Lung (tissue), 12 donors: Measurements from ENCODE around the gene IRGQ. TPM values are rescaled to one million over a fixed set of nuclear protein-coding genes. Genes with fewer than 3 reads are reported as not detected.

ENCODE experiments used
- ATAC-seq: fragments of 200-7000 bp; cut with Tn5 transposase; one replicate; pipeline ENCODE4 v1.9.1; 2020; ENCODE audit warnings: moderate number of reproducible peaks; ENCODE audit not compliant: insufficient read depth, low FRiP score
- DNase-seq, 3 donors: peaks; one replicate each; pipeline ENCODE4 v3.0.0-alpha.2; 2013 to 2017
- H3K27ac ChIP-seq, 2 donors: one replicate each; pipeline ENCODE4 v1.5.1; 2013; ENCODE audit warnings: mild to moderate bottlenecking in 2 of 2, moderate library complexity in 2 of 2, control low read depth in 1 of 2, inconsistent platforms in 1 of 2, low read depth in 1 of 2, low read length in 1 of 2
- H3K27me3 ChIP-seq, 3 donors: one replicate each; pipeline ENCODE4 v1.5.1; 2013; ENCODE audit warnings: low read length in 2 of 3; ENCODE audit not compliant: control insufficient read depth in 3 of 3, insufficient read depth in 3 of 3
- H3K36me3 ChIP-seq, 4 donors: one replicate each; pipeline ENCODE4 v1.5.1; 2013; ENCODE audit warnings: low read length in 4 of 4, mild to moderate bottlenecking in 1 of 4, moderate library complexity in 1 of 4; ENCODE audit not compliant: control insufficient read depth in 4 of 4, insufficient read depth in 4 of 4
- H3K4me1 ChIP-seq, 5 donors: one replicate each; pipeline ENCODE4 v1.5.1; 2013; ENCODE audit warnings: low read length in 5 of 5, mild to moderate bottlenecking in 2 of 5, moderate library complexity in 1 of 5; ENCODE audit not compliant: control insufficient read depth in 5 of 5, insufficient read depth in 5 of 5
- H3K4me3 ChIP-seq: one replicate; pipeline ENCODE4 v1.5.1; 2013; ENCODE audit warnings: mild to moderate bottlenecking, control low read depth, moderate library complexity
- H3K9ac ChIP-seq, 2 donors: one replicate each; pipeline ENCODE4 v1.5.1; 2013; ENCODE audit warnings: low read length in 2 of 2, control low read depth in 1 of 2; ENCODE audit not compliant: insufficient read depth in 1 of 2
- H3K9me3 ChIP-seq, 4 donors: one replicate each; pipeline ENCODE4 v1.5.1; 2013; ENCODE audit warnings: low read length in 3 of 4, mild to moderate bottlenecking in 1 of 4, moderate library complexity in 1 of 4; ENCODE audit not compliant: control insufficient read depth in 4 of 4, insufficient read depth in 3 of 4
- CTCF ChIP-seq: IDR thresholded peaks from 2 replicates; pipeline ENCODE4 v1.5.1; 2012; ENCODE audit warnings: mild to moderate bottlenecking; ENCODE audit errors: control extremely low read depth, extremely low read depth
- WGBS, 2 donors: extraction: QIAGEN DNeasy Blood & Tissue Kit; methylation state at CpG; one replicate each; pipeline ENCODE4 v1.1.7; 2013; 5-methylcytosine and 5-hydroxymethylcytosine counted together
- polyA plus RNA-seq, 2 donors: library from polyadenylated mRNA; stranded (reverse); fragments of 200-250 nt; gene quantifications; one replicate each; pipeline ENCODE4 v1.2.1, GENCODE V29; 2013
- total RNA-seq, 2 donors: library from RNA; depleted of rRNA in 1 of 2; stranded (reverse); fragments of >200 nt in 1 of 2; gene quantifications; one replicate each; pipeline ENCODE4 v1.2.1, GENCODE V29; 2014 to 2021
- donor health status: control.
- donor health status: control.
- donor health status: Bipolar disorder and iron deficiency.
- donor health status: healthy.
- donor health status: DM: yes; HTN: yes; CAD: no.

IRGQ gene
- total and polyA plus RNA-seq, 4 donors: 3.8 to 28.3 (median 15.6) TPM

DNA sequence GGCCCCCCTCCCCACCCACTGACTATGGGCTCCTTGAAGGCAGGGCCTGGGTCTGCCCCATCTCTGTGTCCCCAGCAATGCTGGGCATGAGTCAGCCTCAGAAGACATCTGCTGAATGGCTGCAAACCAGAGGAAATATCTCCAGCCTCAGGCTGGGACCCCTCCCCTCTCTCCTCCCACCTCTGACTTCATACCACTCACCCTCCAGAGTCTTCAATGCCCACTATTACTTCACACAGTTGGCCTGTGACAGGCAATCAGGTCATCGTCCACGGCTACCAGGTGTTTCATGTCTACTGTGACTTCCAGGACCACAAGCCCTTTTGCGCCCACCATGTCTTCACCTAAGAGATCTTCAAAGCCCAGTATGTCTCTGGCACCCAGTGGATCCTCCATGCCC lies 15.9 kb upstream of the IRGQ start, which contains the start of gene SRRM5:
Gene SRRM5 (plus strand): TSS at position 301 of the 400 bp plus-strand sequence. CDS start 34 bp downstream, at position 335.
- Histone ChIP-seq H3K9me3 (no peaks in the 10 kb centered on the region), H3K36me3 (peaks cover 5 to 27% (median 20%) of the 10 kb centered on the region in 4 donors), H3K27ac (no peak within 1 kb of the TSS), H3K4me1 (no peaks in the 10 kb centered on the region), H3K4me3 (no peak within 1 kb of the TSS), H3K9ac (no peak within 1 kb of the TSS), H3K27me3 (no peaks in the 10 kb centered on the region)
- WGBS, 2 donors: 87 to 91% methylated on average over 3 of the region's 3 CpGs
- no peak for DNase-seq
- no peak for ATAC-seq
- TF ChIP-seq CTCF: no peak

DNA sequence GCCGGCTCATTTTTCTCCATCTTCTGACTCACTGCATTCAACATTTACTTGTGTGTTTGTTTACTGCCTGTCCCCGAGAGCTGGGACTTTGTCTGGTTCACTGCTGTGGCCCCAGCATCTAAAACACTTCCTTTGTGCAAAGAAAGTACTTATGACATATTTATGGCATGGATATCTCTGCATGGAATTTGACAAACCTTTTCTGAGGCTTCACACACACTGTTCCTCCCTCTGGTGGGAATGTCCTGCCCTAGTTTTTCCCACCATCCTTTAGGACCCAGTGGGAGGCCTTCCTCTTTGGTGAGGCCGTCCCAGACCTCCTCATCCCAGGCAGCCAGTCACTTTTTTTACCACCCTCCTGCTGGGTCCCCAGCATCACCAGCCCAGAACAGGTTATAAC lies 14.6 kb upstream of the IRGQ start:
- ATAC-seq: no peak
- no peak for TF ChIP-seq CTCF
- H3K4me3 ChIP-seq: no peak overlapping the region

DNA sequence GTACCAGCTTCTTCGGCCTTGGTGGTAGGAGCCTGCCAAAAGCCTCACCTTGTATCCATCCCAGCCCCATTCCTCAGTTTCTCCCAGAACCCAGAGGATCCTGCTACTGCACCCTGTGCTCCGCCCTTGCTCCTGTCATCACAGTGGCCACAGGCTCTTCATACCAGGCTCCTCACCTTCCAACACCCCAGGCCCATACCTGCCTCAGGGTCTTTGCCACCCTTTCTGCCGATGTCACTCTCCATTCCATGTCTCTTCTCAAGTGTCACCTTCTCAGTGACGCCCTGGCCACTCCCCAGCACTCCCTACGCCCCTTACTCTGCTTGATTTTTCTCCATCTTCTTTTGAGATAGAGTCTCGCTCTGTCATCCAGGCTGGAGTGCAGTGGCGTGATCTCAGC lies 13.9 kb upstream of the IRGQ start:
- H3K9ac ChIP-seq: no peak overlapping the region
- no peak overlapping the region for H3K27ac ChIP-seq
- H3K4me1 ChIP-seq: no peaks in the 10 kb centered on the region
- no peaks in the 10 kb centered on the region for H3K9me3 ChIP-seq
- peaks cover 7 to 33% (median 25%) of the 10 kb centered on the region in 4 donors for H3K36me3 ChIP-seq
- TF ChIP-seq CTCF: no peak
- H3K4me3 ChIP-seq: no peak overlapping the region
- DNase-seq (no peak), ATAC-seq (no peak)
- 91 to 92% methylated on average over 7 of the region's 7 CpGs for WGBS, 2 donors
- no peaks in the 10 kb centered on the region for H3K27me3 ChIP-seq

More for the DNA sequence above, 14.6 kb upstream of the IRGQ start:
- no peak overlapping the region for H3K27ac ChIP-seq
- no peak overlapping the region for H3K9ac ChIP-seq
- H3K36me3 ChIP-seq: peaks cover 7 to 33% (median 25%) of the 10 kb centered on the region in 4 donors
- no peak for DNase-seq
- no peaks in the 10 kb centered on the region for H3K4me1 ChIP-seq
- H3K27me3 ChIP-seq: no peaks in the 10 kb centered on the region
- WGBS, 2 donors: 84 to 85% methylated on average over 3 of the region's 3 CpGs
- H3K9me3 ChIP-seq: no peaks in the 10 kb centered on the region
